ENCODE measurements around the gene SMR3A. TPM values are rescaled to one million over a fixed set of nuclear protein-coding genes. Genes with fewer than 3 reads are reported as not detected.

The SMR3A gene
- not detected in 2 replicates for polyA plus RNA-seq (2012; rRNA removed)
- polyA plus RNA-seq (2012; cell fraction: cytosol; rRNA removed): not detected in 2 replicates
- polyA plus RNA-seq (2012; cell fraction: nucleus; rRNA removed): not detected in 2 replicates

DNA sequence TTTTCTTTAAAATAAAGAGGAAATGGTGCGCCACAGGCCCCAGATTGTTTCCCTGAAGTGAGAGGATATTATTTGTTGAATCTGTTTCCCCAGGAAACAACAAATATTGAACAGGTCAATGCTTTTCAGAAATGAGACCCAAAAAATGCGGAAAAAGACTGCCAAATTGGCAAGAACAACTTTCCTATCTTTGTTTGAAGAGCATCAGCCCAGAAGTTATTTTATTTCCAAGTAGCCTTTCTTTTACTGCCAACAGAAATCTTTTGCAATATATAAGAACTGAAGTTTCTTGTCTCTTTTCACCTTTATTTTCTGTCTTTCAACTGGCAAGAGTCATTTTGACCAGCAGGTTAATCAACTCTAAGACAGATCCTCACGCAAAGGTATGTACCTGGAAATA lies at the start of gene SMR3A:
Gene SMR3A, plus strand, starts transcription at position 301 of the 400 bp plus-strand sequence. CDS start 1,356 bp downstream, outside the sequence.
- Histone ChIP-seq H3K4me3 (ENCODE audit: low read depth in 2 of 2, low read length in 1 of 2) (no peak within 1 kb of the TSS), H3K27me3 (ENCODE audit: insufficient read depth) (no peaks in the 10 kb centered on the region), H3K79me2 (ENCODE audit: insufficient read depth) (no peaks in the 10 kb centered on the region), H3K27ac (ENCODE audit: low read depth in 2 of 2, low read length in 1 of 2) (no peak within 1 kb of the TSS), H3K9me2 (no peaks in the 10 kb centered on the region), H3K9ac (no peak within 1 kb of the TSS), H3K9me3 (no peaks in the 10 kb centered on the region), H3K4me2 (no peak within 1 kb of the TSS), H3K36me3 (replicated peaks in 1 of 2; ENCODE audit: control insufficient read depth in 1 of 2, insufficient read depth in 2 of 2, low read length in 1 of 2) (no peaks in the 10 kb centered on the region), H4K20me1 (ENCODE audit: insufficient read depth) (no peaks in the 10 kb centered on the region), H3K4me1 (ENCODE audit: control insufficient read depth in 1 of 2, insufficient read depth in 2 of 2, low read depth in 1 of 2, low read length in 1 of 2) (no peaks in the 10 kb centered on the region), H3F3A (replicated peaks; ENCODE audit: insufficient read depth) (no peaks in the 10 kb centered on the region), H2AFZ (ENCODE audit: low read depth) (no peak within 1 kb of the TSS)
- WGBS (ENCODE audit: low lambda C conversion rate): 19% methylated on average over 3 of the region's 3 CpGs
- DNase-seq: no peak
- ChIA-PET POLR2A (no interaction called here), CTCF (no interaction called here)
- no peak for TF ChIP-seq NFIC (IDR thresholded peaks at IDR 0.05; ENCODE audit: borderline replicate concordance)
- no peak for TF ChIP-seq USF2 (IDR thresholded peaks at IDR 0.05; ENCODE audit: borderline replicate concordance, low read depth, low read length)
- TF ChIP-seq TCF12 (IDR thresholded peaks at IDR 0.05): no peak
- no peak for TF ChIP-seq EZH2phosphoT487 (IDR thresholded peaks at IDR 0.05; ENCODE audit: borderline replicate concordance, low read depth)
- TF ChIP-seq YY1 (IDR thresholded peaks at IDR 0.05; ENCODE audit: low read depth): no peak
- TF ChIP-seq GATA2 (CRISPR knock-in tag; IDR thresholded peaks at IDR 0.05): no peak
- no peak for TF ChIP-seq NRF1 (IDR thresholded peaks at IDR 0.05; ENCODE audit: low read depth, low read length)
- no peak for TF ChIP-seq RFX5 (IDR thresholded peaks at IDR 0.05; ENCODE audit: low read length)
- no peak for TF ChIP-seq MXI1 (IDR thresholded peaks at IDR 0.05; ENCODE audit: low read depth, low read length)
- no peak for TF ChIP-seq IRF3 (IDR thresholded peaks at IDR 0.05; ENCODE audit: low read depth, low read length)
- no peak for TF ChIP-seq JUND (IDR thresholded peaks at IDR 0.05)
- no peak for TF ChIP-seq CHD2 (IDR thresholded peaks at IDR 0.05; ENCODE audit: low read length, partially characterized antibody)

- DNase-seq: no peak
- Histone ChIP-seq H3K9me3 (no peaks in the 10 kb centered on the region), H3K36me3 (replicated peaks in 1 of 2; ENCODE audit: control insufficient read depth in 1 of 2, insufficient read depth in 2 of 2, low read length in 1 of 2) (no peaks in the 10 kb centered on the region), H3K9ac (no peak overlapping the region), H3K27me3 (ENCODE audit: insufficient read depth) (no peaks in the 10 kb centered on the region), H3F3A (replicated peaks; ENCODE audit: insufficient read depth) (no peaks in the 10 kb centered on the region), H2AFZ (ENCODE audit: low read depth) (no peak overlapping the region), H3K9me2 (no peaks in the 10 kb centered on the region), H3K4me1 (ENCODE audit: control insufficient read depth in 1 of 2, insufficient read depth in 2 of 2, low read depth in 1 of 2, low read length in 1 of 2) (no peaks in the 10 kb centered on the region), H3K4me2 (no peak overlapping the region), H3K27ac (ENCODE audit: low read depth in 2 of 2, low read length in 1 of 2) (no peak overlapping the region), H3K79me2 (ENCODE audit: insufficient read depth) (no peaks in the 10 kb centered on the region), H4K20me1 (ENCODE audit: insufficient read depth) (no peaks in the 10 kb centered on the region), H3K4me3 (ENCODE audit: low read depth in 2 of 2, low read length in 1 of 2) (no peak overlapping the region)
- CTCF ChIA-PET: no interaction called here
- POLR2A ChIA-PET: no interaction called here
- TF ChIP-seq ELF1 (IDR thresholded peaks at IDR 0.05) (no peak), RFX5 (IDR thresholded peaks at IDR 0.05; ENCODE audit: low read length) (no peak), SIN3A (IDR thresholded peaks at IDR 0.05; ENCODE audit: borderline replicate concordance, low read depth, low read length) (no peak), MEF2A (IDR thresholded peaks at IDR 0.05; ENCODE audit: borderline replicate concordance, low read depth) (no peak), FOXM1 (IDR thresholded peaks at IDR 0.05; ENCODE audit: low read depth) (no peak), EP300 (IDR thresholded peaks at IDR 0.05; ENCODE audit: borderline replicate concordance in 1 of 2, low read depth in 1 of 2, low read length in 1 of 2) (no peak), CTCF (IDR thresholded peaks at IDR 0.05) (no peak), FOSL2 (IDR thresholded peaks at IDR 0.05; ENCODE audit: borderline replicate concordance, low read depth) (no peak), TAF1 (IDR thresholded peaks at IDR 0.05; ENCODE audit: borderline replicate concordance, low read depth, low read length) (no peak), ZBTB33 (IDR thresholded peaks at IDR 0.05; ENCODE audit: borderline replicate concordance, low read depth) (no peak), NRF1 (IDR thresholded peaks at IDR 0.05; ENCODE audit: low read depth, low read length) (no peak), GABPA (IDR thresholded peaks at IDR 0.05; ENCODE audit: low read depth) (no peak), RAD21 (IDR thresholded peaks at IDR 0.05; ENCODE audit: low read length) (no peak), FOXJ3 (CRISPR knock-in tag; IDR thresholded peaks at IDR 0.05) (no peak), SMC3 (IDR thresholded peaks at IDR 0.05; ENCODE audit: low read depth, low read length) (no peak)
- TF ChIP-seq, protein P1, sequence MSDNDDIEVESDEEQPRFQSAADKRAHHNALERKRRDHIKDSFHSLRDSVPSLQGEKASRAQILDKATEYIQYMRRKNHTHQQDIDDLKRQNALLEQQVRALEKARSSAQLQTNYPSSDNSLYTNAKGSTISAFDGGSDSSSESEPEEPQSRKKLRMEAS (IDR thresholded peaks at IDR 0.05; ENCODE audit: low read depth): no peak
Measured at GRCh38 chr4:70313736-70314135, 46.8 kb upstream of the SMR3A start.
